Coronary artery (tissue), 2 donors: ENCODE data around the gene CPZ.

ENCODE experiments used
- DNase-seq: peaks from one replicate; pipeline ENCODE4 v3.0.0-alpha.2; 2017; ENCODE audit warnings: low spot score
- H3K27ac ChIP-seq, 2 donors: fragments of 200-600 bp; sonication (generic); one replicate each; pipeline ENCODE4 v1.5.1; 2016 to 2019
- H3K4me3 ChIP-seq: fragments of 200-600 bp; sonication (generic); 2 replicates; pipeline ENCODE4 v1.5.1; 2016; ENCODE audit warnings: mild to moderate bottlenecking, moderate library complexity
- CTCF ChIP-seq: fragments of 200-600 bp; sonication (generic); IDR thresholded peaks from one replicate; pipeline ENCODE4 v1.5.1; 2019; ENCODE audit warnings: antibody characterized with exemption

The CPZ gene

GRCh38 chr4:8586246-8586645 is 6.3 kb upstream of the CPZ start:
- Histone ChIP-seq H3K27ac (no peak overlapping the region), H3K4me3 (no peak overlapping the region)
- DNase-seq = no peak
- TF ChIP-seq CTCF = no peak

- Histone ChIP-seq H3K27ac (no peak overlapping the region), H3K4me3 (no peak overlapping the region)
- TF ChIP-seq CTCF = no peak
- no peak for DNase-seq
These were observed 5.7 kb upstream of the CPZ start for GRCh38 chr4:8586671-8587468.

GRCh38 chr4:8587469-8588195 is 4.9 kb upstream of the CPZ start:
- H3K27ac ChIP-seq = no peak overlapping the region
- TF ChIP-seq CTCF = no peak
- DNase-seq = no peak
- H3K4me3 ChIP-seq = no peak overlapping the region

- DNase-seq = no peak
- no peak for TF ChIP-seq CTCF
- H3K27ac ChIP-seq = no peak overlapping the region
- no peak overlapping the region for H3K4me3 ChIP-seq
These were observed 4.4 kb upstream of the CPZ start for GRCh38 chr4:8588196-8588470.

GRCh38 chr4:8589336-8589735 is 3.2 kb upstream of the CPZ start:
- DNase-seq = no peak
- Histone ChIP-seq H3K27ac (no peak overlapping the region), H3K4me3 (no peak overlapping the region)
- no peak for TF ChIP-seq CTCF

- no peak for TF ChIP-seq CTCF
- no peak for DNase-seq
- H3K27ac ChIP-seq = no peak overlapping the region
- H3K4me3 ChIP-seq = no peak overlapping the region
These were observed 2.6 kb upstream of the CPZ start for GRCh38 chr4:8589823-8590545.
